IMR-90 (cell line): ENCODE data around the gene NETO2. TPM values are rescaled to one million over a fixed set of nuclear protein-coding genes. Genes with fewer than 3 reads are reported as not detected.

ENCODE experiments used
- ATAC-seq: fragments of 200-7000 bp; cut with Tn5 transposase; 2 replicates; pipeline ENCODE4 v1.9.1; 2020; ENCODE audit warnings: low read depth, mild to moderate bottlenecking, moderate library complexity
- BruUV-seq: library from RNA; stranded (reverse); fragments of 400-500 nt; replicated peaks from 2 replicates; lab custom pipeline; 2021; lab: Mats Ljungman, UMichigan
- CTCF ChIA-PET: fragments of 300-600 bp; formaldehyde crosslinking; extraction: SDS; loops from one replicate; lab custom pipeline; 2021; ENCODE audit warnings: antibody characterized with exemption; lab: Yijun Ruan, JAX
- POLR2A ChIA-PET: fragments of 300-600 bp; sonication (Branson Sonifier 250); formaldehyde crosslinking; loops from one replicate; lab custom pipeline; 2022; ENCODE audit warnings: antibody characterized with exemption; ENCODE audit not compliant: unreplicated experiment; lab: Charles Lee
- DNase-seq: peaks from one replicate; pipeline ENCODE4 v3.0.0; 2013
- H2AFZ ChIP-seq: replicated peaks from 2 replicates; pipeline ENCODE3; 2013; ENCODE audit warnings: low read length, mild to moderate bottlenecking; ENCODE audit not compliant: poor library complexity
- H2AK5ac ChIP-seq: 2 replicates; pipeline ENCODE4 v1.6.1; 2013; ENCODE audit warnings: low read depth, low read length, inconsistent platforms
- H2AK9ac ChIP-seq: replicated peaks from 2 replicates; pipeline ENCODE3; 2013; ENCODE audit warnings: mild to moderate bottlenecking, low read depth, low read length, moderate library complexity; ENCODE audit not compliant: poor library complexity
- H2BK120ac ChIP-seq: 2 replicates; pipeline ENCODE4 v1.6.1; 2013; ENCODE audit warnings: low read depth, low read length, inconsistent platforms
- H2BK15ac ChIP-seq: 3 replicates; pipeline ENCODE4 v1.6.1; 2013; ENCODE audit warnings: low read depth, low read length, inconsistent platforms
- H2BK20ac ChIP-seq: 2 replicates; pipeline ENCODE4 v1.6.1; 2013; ENCODE audit warnings: low read depth, mild to moderate bottlenecking, inconsistent platforms, low read length, moderate library complexity
- H2BK5ac ChIP-seq: 2 replicates; pipeline ENCODE4 v1.6.1; 2013; ENCODE audit warnings: mild to moderate bottlenecking, low read depth, low read length, inconsistent platforms; ENCODE audit not compliant: poor library complexity, severe bottlenecking
- H3K14ac ChIP-seq: replicated peaks from 2 replicates; pipeline ENCODE4 v1.6.1; 2013; ENCODE audit warnings: low read depth, low read length, inconsistent platforms
- H3K18ac ChIP-seq: 2 replicates; pipeline ENCODE4 v1.6.1; 2013; ENCODE audit warnings: low read depth, low read length, control low read depth
- H3K23ac ChIP-seq: 2 replicates; pipeline ENCODE4 v1.6.1; 2013; ENCODE audit warnings: low read depth, low read length, inconsistent platforms
- H3K27ac ChIP-seq: 2 replicates; pipeline ENCODE4 v1.5.1; 2013; ENCODE audit warnings: mild to moderate bottlenecking, control low read depth, low read length; ENCODE audit not compliant: insufficient read depth
- H3K27me3 ChIP-seq: 2 replicates; pipeline ENCODE4 v1.6.1; 2013; ENCODE audit warnings: low read length; ENCODE audit not compliant: control insufficient read depth, insufficient read depth
- H3K36me3 ChIP-seq: 2 replicates; pipeline ENCODE4 v1.6.1; 2013; ENCODE audit warnings: low read length, mixed read lengths; ENCODE audit not compliant: control insufficient read depth, insufficient read depth
- H3K4ac ChIP-seq: 2 replicates; pipeline ENCODE4 v1.6.1; 2013; ENCODE audit warnings: low read depth, low read length, inconsistent platforms
- H3K4me1 ChIP-seq: 2 replicates; pipeline ENCODE4 v1.6.1; 2013; ENCODE audit warnings: low read length, mixed read lengths; ENCODE audit not compliant: control insufficient read depth, insufficient read depth
- H3K4me2 ChIP-seq: 2 replicates; pipeline ENCODE4 v1.6.1; 2013; ENCODE audit warnings: low read depth, mild to moderate bottlenecking, control low read depth, low read length, moderate library complexity
- H3K4me3 ChIP-seq: 2 replicates; pipeline ENCODE4 v1.5.1; 2013; ENCODE audit warnings: low read depth, mild to moderate bottlenecking, control low read depth, low read length, moderate library complexity; ENCODE audit not compliant: insufficient read depth
- H3K56ac ChIP-seq: 2 replicates; pipeline ENCODE4 v1.6.1; 2013; ENCODE audit warnings: low read length, inconsistent platforms; ENCODE audit not compliant: insufficient read depth; ENCODE audit errors: extremely low read depth
- H3K79me1 ChIP-seq, 2 experiments: 2 replicates each; pipeline ENCODE4 v1.6.1; 2013; ENCODE audit warnings: low read length in 2 of 2, inconsistent platforms in 1 of 2, low read depth in 1 of 2
- H3K9ac ChIP-seq: 2 replicates; pipeline ENCODE4 v1.6.1; 2013; ENCODE audit warnings: low read depth, low read length, control low read depth
- H3K9me1 ChIP-seq: 2 replicates; pipeline ENCODE4 v1.6.1; 2013; ENCODE audit warnings: low read length, inconsistent platforms; ENCODE audit not compliant: insufficient read depth
- H3K9me3 ChIP-seq: 2 replicates; pipeline ENCODE4 v1.6.1; 2013; ENCODE audit warnings: low read length; ENCODE audit not compliant: control insufficient read depth, insufficient read depth
- H4K20me1 ChIP-seq: 2 replicates; pipeline ENCODE4 v1.6.1; 2013; ENCODE audit warnings: low read length, inconsistent platforms; ENCODE audit not compliant: insufficient read depth
- H4K5ac ChIP-seq: 2 replicates; pipeline ENCODE4 v1.6.1; 2013; ENCODE audit warnings: mild to moderate bottlenecking, low read depth, low read length, control low read depth
- H4K8ac ChIP-seq, 2 experiments: 2 replicates each; pipeline ENCODE4 v1.6.1; 2013; ENCODE audit warnings: low read depth in 2 of 2, low read length in 2 of 2, control low read depth in 1 of 2, inconsistent platforms in 1 of 2
- H4K91ac ChIP-seq: 2 replicates; pipeline ENCODE4 v1.6.1; 2013; ENCODE audit warnings: low read depth, low read length, inconsistent platforms; ENCODE audit not compliant: insufficient read depth
- BHLHE40 ChIP-seq: fragments of 150-350 bp; IDR thresholded peaks from 2 replicates; pipeline ENCODE4 v1.6.1; 2016; ENCODE audit warnings: mild to moderate bottlenecking, low read depth, low read length
- CEBPB ChIP-seq: IDR thresholded peaks from 2 replicates; pipeline ENCODE4 v1.6.1; 2012; ENCODE audit warnings: low read depth, low read length, improper control_type of control experiment
- MAFK ChIP-seq: IDR thresholded peaks from 2 replicates; pipeline ENCODE4 v1.6.1; 2012; ENCODE audit warnings: low read depth, low read length, improper control_type of control experiment
- MXI1 ChIP-seq: IDR thresholded peaks from 2 replicates; pipeline ENCODE4 v1.6.1; 2012; ENCODE audit warnings: low read depth, mild to moderate bottlenecking, low read length, moderate library complexity, borderline replicate concordance
- NFE2L2 ChIP-seq: fragments of 150-350 bp; IDR thresholded peaks from 2 replicates; pipeline ENCODE4 v1.6.1; 2016; ENCODE audit warnings: low read depth, mild to moderate bottlenecking, low read length
- POLR2A ChIP-seq: IDR thresholded peaks from 2 replicates; pipeline ENCODE4 v1.6.1; 2012; ENCODE audit warnings: mild to moderate bottlenecking, low read depth, low read length
- RFX5 ChIP-seq: IDR thresholded peaks from 2 replicates; pipeline ENCODE4 v1.8.0; 2012; ENCODE audit warnings: low read depth, mild to moderate bottlenecking, low read length, moderate library complexity
- USF2 ChIP-seq: fragments of 150-350 bp; IDR thresholded peaks from 2 replicates; pipeline ENCODE4 v1.6.1; 2017; ENCODE audit warnings: mild to moderate bottlenecking, antibody characterized with exemption, low read length, low read depth
- WGBS, 2 experiments: methylation state at CpG; one replicate each; pipeline versions ENCODE4 v1.1.5 to v1.1.7; 2013; ENCODE audit warnings: missing lambda C conversion rate in 2 of 2; ENCODE audit not compliant: insufficient read length in 1 of 2; ENCODE audit errors: extremely low coverage in 2 of 2; 5-methylcytosine and 5-hydroxymethylcytosine counted together
- dilution Hi-C: fragments of 300-500 bp; cut with HindIII; formaldehyde crosslinking; loops from one replicate; pipeline ENCODE4 v1.14.3; 2018; ENCODE audit warnings: low sequenced_read_pairs; ENCODE audit not compliant: unreplicated experiment
- in situ Hi-C: fragments of 300-500 bp; cut with MboI; formaldehyde crosslinking; loops from 3 replicates; pipeline ENCODE4 v1.14.3; 2019; ENCODE audit warnings: low sequenced_read_pairs, inconsistent platforms, mixed read lengths
- intact Hi-C: fragments of 100-400 bp; cut with micrococcal nuclease; formaldehyde crosslinking; loops from 2 replicates; pipeline ENCODE4 v1.10.0; 2022
- polyA plus RNA-seq, 3 experiments: library from polyadenylated mRNA; depleted of rRNA; stranded (reverse); fragments of >200 nt; gene quantifications; 2 replicates each; pipeline ENCODE4 v1.2.3, GENCODE V29; 2012; ENCODE audit warnings: low replicate concordance in 1 of 3
- total RNA-seq: library from RNA; depleted of rRNA; stranded (reverse); fragments of >200 nt; gene quantifications from 2 replicates; pipeline ENCODE4 v1.2.3, GENCODE V29; 2012

NETO2 gene
- total and polyA plus RNA-seq, 2 of the 4 experiments (the other 2 are of a cell fraction) = 38.5 to 39.3 TPM

- Histone ChIP-seq H2BK120ac (no peak overlapping the region), H3K9ac (no peak overlapping the region), H4K8ac (no peak overlapping the region), H2AK9ac (no peak overlapping the region), H4K91ac (no peak overlapping the region), H3K4ac (no peak overlapping the region), H3K18ac (no peak overlapping the region), H3K79me1 (no peaks in the 10 kb centered on the region), H2BK5ac (no peak overlapping the region), H3K27ac (no peak overlapping the region), H2AK5ac (no peak overlapping the region), H2BK15ac (no peak overlapping the region), H3K4me1 (no peaks in the 10 kb centered on the region), H3K23ac (no peak overlapping the region), H4K20me1 (no peaks in the 10 kb centered on the region), H3K4me2 (no peak overlapping the region), H3K9me1 (0 out of 2 replicates have a peak, but pooled peaks cover 2% of the 10 kb centered on the region), H2BK20ac (no peak overlapping the region), H4K5ac (no peak overlapping the region), H3K14ac (no peak overlapping the region), H3K56ac (no peak overlapping the region), H2AFZ (no peak overlapping the region), H3K9me3 (no peaks in the 10 kb centered on the region), H3K27me3 (peaks cover 4% of the 10 kb centered on the region), H3K36me3 (no peaks in the 10 kb centered on the region), H3K4me3 (no peak overlapping the region)
- POLR2A ChIA-PET = no interaction called here
- dilution Hi-C loops (no loop called here), intact Hi-C loops (loop anchor here (2.0 to 5.0 kb wide), 3 partner anchors 107 to 1121 kb away; partner anchors contain the start of gene NETO2), in situ Hi-C loops (no loop called here)
- TF ChIP-seq NFE2L2 (no peak), USF2 (no peak), MAFK (no peak), POLR2A (no peak), MXI1 (no peak), CEBPB (no peak), BHLHE40 (no peak), RFX5 (no peak)
- DNase-seq (no peak), ATAC-seq (no peak)
- CTCF ChIA-PET = no interaction called here
- BruUV-seq = no TSS peak
- 40% methylated on average over 1 of the region's 5 CpGs; no CpG with 5 or more reads in 1 of the 2 experiments for WGBS, 2 experiments
Measured at GRCh38 chr16:47036201-47036600, 107.5 kb downstream of the NETO2 start.
